ENCODE measurements around the gene YARS2. TPM values are rescaled to one million over a fixed set of nuclear protein-coding genes. Genes with fewer than 3 reads are reported as not detected.

Gene YARS2
- total RNA-seq, 2 experiments from 2014 or later = 29.3 to 31.8 TPM

DNA sequence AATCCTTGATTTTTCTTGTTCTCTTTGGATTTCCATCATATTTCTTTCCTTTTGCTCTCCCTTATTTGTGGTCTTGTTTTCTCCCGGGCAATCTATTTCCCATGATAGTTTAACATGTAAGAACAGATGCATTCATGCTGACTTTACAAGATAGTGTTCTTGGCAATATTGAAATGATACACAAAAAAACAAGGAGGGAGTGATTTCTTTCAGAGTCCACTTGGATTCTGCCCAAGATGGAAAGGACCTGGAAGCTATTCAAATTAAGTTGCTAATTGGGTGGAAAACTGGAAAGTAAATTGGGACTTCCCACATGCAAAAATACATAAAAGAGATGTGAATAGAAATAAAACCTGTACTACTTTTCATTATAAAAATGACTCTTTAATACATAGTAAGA, 14.4 kb upstream of the YARS2 start:
- POLR2A ChIA-PET = no interaction called here
- H3K9me3 Mint-ChIP-seq = no peaks in the 10 kb centered on the region
- no peak overlapping the region for H3K27ac Mint-ChIP-seq
- CTCF ChIA-PET = no interaction called here
- DNase-seq = no peak
- ATAC-seq = no peak
- TF ChIP-seq, protein P1, sequence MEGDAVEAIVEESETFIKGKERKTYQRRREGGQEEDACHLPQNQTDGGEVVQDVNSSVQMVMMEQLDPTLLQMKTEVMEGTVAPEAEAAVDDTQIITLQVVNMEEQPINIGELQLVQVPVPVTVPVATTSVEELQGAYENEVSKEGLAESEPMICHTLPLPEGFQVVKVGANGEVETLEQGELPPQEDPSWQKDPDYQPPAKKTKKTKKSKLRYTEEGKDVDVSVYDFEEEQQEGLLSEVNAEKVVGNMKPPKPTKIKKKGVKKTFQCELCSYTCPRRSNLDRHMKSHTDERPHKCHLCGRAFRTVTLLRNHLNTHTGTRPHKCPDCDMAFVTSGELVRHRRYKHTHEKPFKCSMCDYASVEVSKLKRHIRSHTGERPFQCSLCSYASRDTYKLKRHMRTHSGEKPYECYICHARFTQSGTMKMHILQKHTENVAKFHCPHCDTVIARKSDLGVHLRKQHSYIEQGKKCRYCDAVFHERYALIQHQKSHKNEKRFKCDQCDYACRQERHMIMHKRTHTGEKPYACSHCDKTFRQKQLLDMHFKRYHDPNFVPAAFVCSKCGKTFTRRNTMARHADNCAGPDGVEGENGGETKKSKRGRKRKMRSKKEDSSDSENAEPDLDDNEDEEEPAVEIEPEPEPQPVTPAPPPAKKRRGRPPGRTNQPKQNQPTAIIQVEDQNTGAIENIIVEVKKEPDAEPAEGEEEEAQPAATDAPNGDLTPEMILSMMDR (IDR thresholded peaks at IDR 0.05) = no peak
- intact Hi-C loops (cut with micrococcal nuclease) = no loop called here
- H3K4me1 Mint-ChIP-seq (ENCODE audit: low read depth) = no peaks in the 10 kb centered on the region
- H3K36me3 Mint-ChIP-seq (ENCODE audit: low read depth) = no peaks in the 10 kb centered on the region
- no peak overlapping the region for H3K4me3 Mint-ChIP-seq
- peaks cover 16% of the 10 kb centered on the region for H3K27me3 Mint-ChIP-seq

DNA sequence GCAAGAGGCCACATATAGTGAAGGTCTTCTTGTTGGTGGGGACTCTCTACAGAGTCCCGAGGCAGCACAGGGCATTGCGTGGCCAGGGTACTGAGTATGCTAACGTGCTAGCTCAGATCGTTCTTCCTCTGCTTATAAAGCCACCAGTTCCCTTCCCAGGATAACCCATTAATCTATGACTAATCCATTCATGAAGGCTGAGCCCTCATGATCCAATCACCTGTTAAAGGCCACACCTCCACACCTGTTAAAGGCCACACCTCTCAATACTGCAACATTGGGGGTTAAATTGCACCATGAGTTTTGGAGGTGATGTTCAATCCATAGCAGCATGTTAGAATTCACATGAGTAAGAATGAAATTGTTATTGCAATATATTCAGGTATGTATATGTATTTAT, 12.8 kb upstream of the YARS2 start:
- H3K27me3 Mint-ChIP-seq = peaks cover 14% of the 10 kb centered on the region
- no peaks in the 10 kb centered on the region for H3K9me3 Mint-ChIP-seq
- intact Hi-C loops (cut with micrococcal nuclease) = no loop called here
- no peak overlapping the region for H3K4me3 Mint-ChIP-seq
- ChIA-PET POLR2A (no interaction called here), CTCF (no interaction called here)
- TF ChIP-seq, protein P1 (IDR thresholded peaks at IDR 0.05) = no peak
- H3K36me3 Mint-ChIP-seq (ENCODE audit: low read depth) = no peaks in the 10 kb centered on the region
- H3K4me1 Mint-ChIP-seq (ENCODE audit: low read depth) = no peaks in the 10 kb centered on the region
- no peak overlapping the region for H3K27ac Mint-ChIP-seq
- no peak for DNase-seq
- ATAC-seq = no peak

DNA sequence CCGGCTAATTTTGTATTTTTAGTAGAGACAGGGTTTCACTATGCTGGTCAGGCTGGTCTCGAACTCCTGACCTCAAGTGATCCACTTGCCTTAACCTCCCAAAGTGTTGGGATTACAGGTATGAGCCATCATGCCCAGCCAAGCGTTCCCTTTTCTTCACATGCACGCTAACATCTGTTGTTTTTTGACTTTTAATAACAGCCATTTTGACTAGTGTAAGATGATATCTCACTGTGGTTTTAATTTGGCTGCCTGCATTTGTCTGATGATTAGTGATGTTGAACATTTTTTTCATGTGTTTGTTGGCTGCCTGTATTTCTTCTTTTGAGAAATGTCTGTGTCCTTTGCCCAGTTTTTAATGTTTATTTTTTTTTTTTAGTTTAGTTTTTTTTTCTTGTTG, 10.2 kb upstream of the YARS2 start:
- H3K27me3 Mint-ChIP-seq = peaks cover 14% of the 10 kb centered on the region
- H3K36me3 Mint-ChIP-seq (ENCODE audit: low read depth) = no peaks in the 10 kb centered on the region
- no peak overlapping the region for H3K27ac Mint-ChIP-seq
- CTCF ChIA-PET = interaction anchor here (2.1 kb wide), 1 partner anchor 10 kb away, joined by 8 read pairs; the partner anchor contains the start of gene YARS2
- DNase-seq = no peak
- no peak overlapping the region for H3K4me3 Mint-ChIP-seq
- no peaks in the 10 kb centered on the region for H3K4me1 Mint-ChIP-seq (ENCODE audit: low read depth)
- H3K9me3 Mint-ChIP-seq = no peaks in the 10 kb centered on the region
- POLR2A ChIA-PET = no interaction called here
- TF ChIP-seq, protein P1 (IDR thresholded peaks at IDR 0.05) = no peak
- no peak for ATAC-seq
- intact Hi-C loops (cut with micrococcal nuclease) = no loop called here

DNA sequence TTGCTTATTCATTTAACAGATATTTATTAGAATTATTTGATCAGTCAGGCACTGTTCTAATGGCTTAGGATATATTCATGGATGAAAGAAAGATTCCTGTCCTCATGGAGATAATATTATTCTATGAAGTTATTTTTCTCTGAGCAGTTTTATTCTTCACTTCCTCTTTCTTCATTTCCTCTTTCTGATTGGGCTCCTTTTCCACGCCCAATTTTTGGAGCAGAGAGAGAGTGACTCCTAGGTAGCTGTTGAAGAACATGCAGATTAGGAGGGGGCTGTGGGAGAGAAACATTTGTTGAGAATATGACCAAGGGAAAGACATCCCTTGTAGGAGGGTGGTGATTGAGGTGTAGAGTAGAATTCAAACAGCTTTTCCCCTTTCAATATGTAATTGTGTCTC, 6.0 kb upstream of the YARS2 start:
- H3K27me3 Mint-ChIP-seq = peaks cover 2% of the 10 kb centered on the region
- H3K9me3 Mint-ChIP-seq = no peaks in the 10 kb centered on the region
- H3K4me3 Mint-ChIP-seq = no peak overlapping the region
- no peak overlapping the region for H3K27ac Mint-ChIP-seq
- H3K36me3 Mint-ChIP-seq (ENCODE audit: low read depth) = no peaks in the 10 kb centered on the region
- TF ChIP-seq, protein P1 (IDR thresholded peaks at IDR 0.05) = no peak
- H3K4me1 Mint-ChIP-seq (ENCODE audit: low read depth) = no peaks in the 10 kb centered on the region
- DNase-seq = no peak
- intact Hi-C loops (cut with micrococcal nuclease) = no loop called here
- no peak for ATAC-seq
- CTCF ChIA-PET = no interaction called here
- POLR2A ChIA-PET = no interaction called here

DNA sequence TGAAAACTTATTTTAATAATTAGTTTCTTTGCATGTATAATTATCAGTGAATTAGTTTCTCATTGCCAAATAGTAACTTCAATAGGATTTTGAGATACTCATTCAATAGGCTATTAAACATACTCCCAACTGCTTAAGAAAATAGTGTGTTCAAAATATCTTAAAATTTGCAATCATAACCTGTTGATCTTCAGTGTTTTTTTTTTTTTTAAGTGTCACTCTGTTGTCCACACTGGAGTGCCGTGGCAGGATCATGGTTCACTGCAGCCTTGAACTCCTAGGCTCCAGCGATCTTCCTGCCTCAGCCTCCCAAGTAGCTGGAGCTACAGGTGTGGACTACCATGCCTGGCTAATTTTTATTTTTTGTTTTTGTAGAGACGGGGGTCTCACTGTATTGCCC, 1.5 kb upstream of the YARS2 start:
- TF ChIP-seq, protein P1 (IDR thresholded peaks at IDR 0.05) = no peak
- POLR2A ChIA-PET = interaction anchor here (1.3 kb wide), 1 partner anchor 10 kb away, joined by 3 read pairs; no protein-coding TSS in a partner anchor
- ATAC-seq (no peak), DNase-seq (no peak)
- peaks cover 16% of the 10 kb centered on the region for H3K4me1 Mint-ChIP-seq (ENCODE audit: low read depth)
- H3K27ac Mint-ChIP-seq = no peak overlapping the region
- CTCF ChIA-PET = interaction anchor here (1.1 to 4.7 kb wide), 7 partner anchors 8 to 1486 kb away, joined by 3 to 67 read pairs (median 4); partner anchors contain the start of gene ALG10
- no peaks in the 10 kb centered on the region for H3K27me3 Mint-ChIP-seq
- no peak overlapping the region for H3K4me3 Mint-ChIP-seq
- H3K36me3 Mint-ChIP-seq (ENCODE audit: low read depth) = peaks cover 17% of the 10 kb centered on the region
- intact Hi-C loops (cut with micrococcal nuclease) = loop anchor here (2.0 to 10.0 kb wide), 3 partner anchors 160 to 1264 kb away; partner anchors contain the start of gene ETFBKMT
- H3K9me3 Mint-ChIP-seq = no peaks in the 10 kb centered on the region
